Hepatocyte (in vitro differentiated cells): ENCODE measurements around the gene SBK2.

ENCODE experiments used
- CTCF ChIP-seq: fragments of 200-600 bp; sonication (generic); IDR thresholded peaks from 2 replicates; pipeline ENCODE4 v1.5.1; 2016; ENCODE audit warnings: antibody characterized with exemption, mild to moderate bottlenecking; ENCODE audit not compliant: poor library complexity
- EZH2 ChIP-seq: fragments of 200-600 bp; sonication (generic); IDR thresholded peaks from 2 replicates; pipeline ENCODE4 v1.6.1; 2016; ENCODE audit warnings: antibody characterized with exemption, mild to moderate bottlenecking, borderline replicate concordance
- EZH2phosphoT487 ChIP-seq: fragments of 200-600 bp; sonication (generic); IDR thresholded peaks from one replicate; pipeline ENCODE4 v1.6.1; 2018; ENCODE audit warnings: antibody characterized with exemption, mild to moderate bottlenecking, low read depth, moderate library complexity; ENCODE audit not compliant: unreplicated experiment, severe bottlenecking

- TF ChIP-seq EZH2 (no peak), CTCF (no peak), EZH2phosphoT487 (no peak)
Measured at GRCh38 chr19:55541091-55541490, 4.2 kb upstream of the SBK2 start.
